Measurements from ENCODE around the gene GAL3ST2.

GAL3ST2 gene

GRCh38 chr2:241848761-241849615 lies 72.4 kb downstream of the GAL3ST2 start:
- no peak for DNase-seq

GRCh38 chr2:241849616-241850543 lies 73.3 kb downstream of the GAL3ST2 start:
- DNase-seq, result no peak

- no peak for DNase-seq
Observed at GRCh38 chr2:241850544-241851324, 74.1 kb downstream of the GAL3ST2 start.

GRCh38 chr2:241851325-241852115 lies 74.9 kb downstream of the GAL3ST2 start:
- no peak for DNase-seq

GRCh38 chr2:241852116-241852980 lies 75.7 kb downstream of the GAL3ST2 start:
- DNase-seq, result no peak

- no peak for DNase-seq
Observed at GRCh38 chr2:241852981-241853631, 76.5 kb downstream of the GAL3ST2 start.

All from CD4-positive, alpha-beta T cell treated with Interleukin-1 beta for 1 hour (primary cell).